ENCODE results near the gene UNC13A. TPM values are rescaled to one million over a fixed set of nuclear protein-coding genes. Genes with fewer than 3 reads are reported as not detected.

Gene UNC13A
- total and polyA plus RNA-seq, 2 of the 8 experiments (the other 6 are each of a cell fraction or from before 2014, with no cell fraction given) = 13.1 to 47.6 TPM

- no peak for TF ChIP-seq CTCF (IDR thresholded peaks at IDR 0.05; ENCODE audit: control extremely low read depth in 1 of 3, insufficient read depth in 1 of 3, low read depth in 1 of 3, low read length in 3 of 3)
- TF ChIP-seq CHD1 (IDR thresholded peaks at IDR 0.05; ENCODE audit: low read depth, low read length) = no peak
Measured at GRCh38 chr19:17673937-17674799, 14.0 kb downstream of the UNC13A start (continued).
